NCI-H187 treated with DMSO at 0.1 percent for 48 hours (cell line): ENCODE results near the gene WDR82.
A peak's percentile ranks its signal among the peaks of the same experiment; 100 is the strongest.

Experiments used
- DNase-seq: peaks from one replicate; lab custom pipeline; 2025; lab: John Stamatoyannopoulos, UW

The WDR82 gene

DNA sequence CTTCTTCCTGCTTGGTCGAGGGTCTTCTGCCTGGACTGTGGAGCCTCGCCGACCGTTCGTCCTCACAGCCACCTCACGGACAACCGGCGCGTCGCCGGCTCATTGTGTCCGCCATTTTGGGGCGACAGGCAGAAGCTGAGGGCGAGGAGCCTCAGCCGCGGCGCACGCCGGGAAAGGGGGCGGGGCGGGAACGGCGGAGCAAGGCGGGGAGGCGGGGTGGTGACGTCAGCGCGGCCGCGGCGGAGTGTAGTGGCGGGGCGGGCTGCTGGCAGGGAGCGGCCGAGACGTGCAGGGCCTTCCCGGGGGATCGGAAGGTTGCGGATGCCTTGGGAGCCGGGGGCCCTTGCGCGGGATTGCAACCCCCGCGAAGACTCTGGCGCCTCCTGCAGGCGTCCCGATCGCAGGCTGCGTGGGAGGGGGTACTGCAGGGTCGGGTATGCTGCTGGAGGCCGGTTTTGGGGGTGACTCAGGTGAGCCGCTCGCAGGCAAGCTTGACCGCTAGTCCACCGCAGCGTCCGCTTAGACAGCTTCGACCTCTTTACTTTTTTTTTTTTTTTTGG is at the start of gene WDR82:
Gene WDR82 (minus strand): TSS at position 140 of the 560 bp plus-strand sequence. CDS start 288 bp downstream, outside the sequence.
- peak; percentile 45 for DNase-seq

GRCh38 chr3:52327486-52328290 is 49.2 kb upstream of the WDR82 start:
- DNase-seq, result no peak

- no peak for DNase-seq
Measured at GRCh38 chr3:52326976-52327375, 48.5 kb upstream of the WDR82 start.

- DNase-seq, result no peak
Measured at GRCh38 chr3:52325686-52326085, 47.2 kb upstream of the WDR82 start.

DNA sequence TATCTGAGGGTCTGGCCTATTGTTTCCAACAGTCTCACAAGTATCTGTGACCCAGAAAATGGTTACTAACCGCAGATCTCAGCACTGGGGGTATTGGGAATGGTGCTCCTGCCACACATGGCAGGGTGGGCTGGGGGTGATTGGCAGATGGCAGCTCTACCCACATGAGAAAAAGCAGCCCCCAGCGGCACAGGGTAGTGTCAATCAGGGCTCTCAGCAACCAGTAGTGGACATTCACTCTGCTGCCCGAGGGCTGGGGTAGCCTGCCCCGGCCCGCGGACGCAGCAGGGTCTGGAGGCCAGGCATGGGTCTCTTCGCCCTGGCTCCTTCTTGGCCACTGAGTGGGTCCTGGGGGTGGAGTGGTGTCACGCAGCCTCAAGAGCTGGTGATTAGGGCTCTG is 46.2 kb upstream of the WDR82 start:
- no peak for DNase-seq

DNA sequence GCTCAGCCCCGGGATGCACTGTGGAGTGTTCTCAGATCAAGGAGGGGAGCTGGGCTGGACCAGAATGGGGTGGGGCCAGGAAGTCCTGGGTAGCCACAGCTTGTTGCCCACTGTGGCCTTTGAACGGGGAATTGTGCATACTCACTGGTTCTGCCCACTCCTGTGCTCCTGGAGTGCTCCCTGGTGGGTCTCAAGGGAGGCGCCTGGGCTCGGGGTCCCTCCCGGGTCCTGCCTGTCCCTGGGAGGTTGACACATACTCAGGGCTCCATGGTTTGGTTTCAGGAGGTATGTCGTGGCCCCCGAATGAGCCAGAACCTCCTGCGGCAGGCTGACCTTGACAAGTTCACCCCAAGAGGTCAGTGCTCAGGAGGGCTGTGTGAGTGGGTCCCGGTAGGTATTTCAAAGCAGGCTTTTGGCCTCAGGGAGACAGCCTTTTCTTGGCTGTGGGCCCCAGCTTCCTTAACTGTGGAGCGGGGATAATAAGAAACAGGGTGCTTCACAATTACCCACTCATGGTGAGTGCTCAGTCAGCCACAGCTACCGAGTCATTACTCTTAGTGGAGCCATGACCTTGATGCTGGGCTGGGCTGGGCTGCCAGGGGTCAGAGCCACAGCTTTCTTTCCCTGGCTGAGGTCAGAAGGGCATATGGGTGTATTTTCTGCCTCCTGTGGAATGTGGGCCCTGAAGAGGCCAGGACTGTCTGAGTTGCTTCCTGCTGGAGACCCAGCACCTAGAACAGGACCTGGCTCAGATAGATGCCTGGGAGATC is 45.3 kb upstream of the WDR82 start:
- no peak for DNase-seq

DNA sequence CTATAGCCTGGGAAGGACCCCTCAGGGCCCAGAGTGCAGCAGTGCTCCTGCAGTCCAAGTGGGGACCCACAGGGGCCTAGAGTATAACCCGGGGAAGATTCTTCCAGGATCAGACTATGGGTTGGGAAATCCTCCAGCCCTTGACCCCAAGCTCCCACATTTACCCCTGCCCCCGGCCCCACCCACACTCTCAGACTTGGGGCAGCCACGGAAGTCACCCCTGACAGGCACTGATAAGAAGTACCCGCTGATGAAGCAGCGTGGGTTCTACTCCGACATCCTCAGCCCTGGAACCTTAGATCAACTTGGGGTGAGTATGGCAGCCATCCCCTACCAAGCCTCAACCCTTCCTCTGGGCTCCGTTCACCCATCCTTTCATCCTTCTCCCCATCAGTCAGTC is 44.0 kb upstream of the WDR82 start:
- DNase-seq, result no peak

- no peak for DNase-seq
Measured at GRCh38 chr3:52321481-52321880, 43.0 kb upstream of the WDR82 start.

DNA sequence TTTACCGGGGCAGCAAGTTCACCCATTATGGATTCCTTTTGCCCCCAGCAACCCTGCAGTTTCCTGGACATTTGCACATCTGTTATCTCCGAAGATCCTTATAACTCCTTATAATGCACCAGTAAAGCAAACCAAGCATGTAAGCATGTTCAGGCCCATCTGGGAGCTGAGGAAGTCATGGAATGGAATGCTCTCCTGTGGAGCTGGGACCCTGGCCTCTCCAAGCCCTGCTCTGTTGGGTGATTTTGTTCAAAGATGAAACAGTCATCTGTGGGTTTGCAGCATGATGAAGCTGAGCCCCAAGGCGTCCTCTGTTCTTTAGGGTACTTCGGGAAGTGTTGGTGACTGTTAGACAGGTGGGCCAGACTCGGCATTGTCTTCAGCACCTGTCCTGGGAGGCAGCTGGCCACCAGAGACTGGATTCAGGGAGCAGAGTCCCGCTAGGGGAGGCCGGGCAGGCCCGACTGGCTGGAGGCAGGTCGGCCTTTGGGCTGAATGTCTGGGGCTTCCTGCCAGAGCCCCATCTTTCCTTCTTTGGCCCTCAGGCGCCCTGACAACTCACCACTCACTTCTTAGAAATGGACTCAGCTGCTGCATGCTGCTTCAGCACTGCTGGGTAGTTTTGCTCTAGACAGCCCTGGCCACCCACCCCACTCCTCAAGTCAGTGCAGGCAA is 41.6 kb upstream of the WDR82 start:
- DNase-seq, result no peak

DNA sequence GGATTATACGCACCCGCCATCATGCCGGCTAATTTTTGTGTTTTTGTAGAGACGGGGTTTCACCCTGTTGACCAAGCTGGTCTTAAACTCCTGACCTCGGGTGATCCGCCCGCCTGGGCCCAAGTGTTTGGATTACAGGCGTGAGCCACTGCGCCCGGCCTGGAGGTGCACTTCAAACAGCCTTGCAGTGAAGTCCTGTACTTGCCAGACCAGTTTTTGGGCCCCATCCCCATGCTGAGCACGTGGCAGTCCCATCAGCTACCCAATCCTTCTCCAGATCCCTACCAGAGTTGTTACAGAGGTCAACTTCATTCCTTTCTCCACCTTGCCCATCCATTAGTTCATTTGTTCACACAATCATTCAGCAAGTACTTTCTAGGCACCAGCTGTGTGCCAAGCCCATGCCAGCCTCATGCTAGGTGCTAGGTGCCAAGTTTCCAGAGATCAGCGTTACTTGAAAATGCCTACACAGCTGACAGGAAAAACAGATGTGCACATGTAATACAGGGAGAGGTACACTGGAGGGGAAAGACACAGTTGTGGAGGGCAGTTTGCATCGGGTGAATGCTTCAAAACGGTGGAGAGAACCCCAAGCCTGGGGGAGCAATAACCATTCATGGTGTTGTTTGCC is 39.9 kb upstream of the WDR82 start:
- no peak for DNase-seq

GRCh38 chr3:52317208-52318000 is 39.0 kb upstream of the WDR82 start:
- no peak for DNase-seq

- no peak for DNase-seq
Measured at GRCh38 chr3:52315977-52316764, 37.7 kb upstream of the WDR82 start, which contains the start of gene DNAH1. DNAH1 (plus strand) TSS chr3:52316319; CDS start chr3:52322443, 6,124 bp downstream.

DNA sequence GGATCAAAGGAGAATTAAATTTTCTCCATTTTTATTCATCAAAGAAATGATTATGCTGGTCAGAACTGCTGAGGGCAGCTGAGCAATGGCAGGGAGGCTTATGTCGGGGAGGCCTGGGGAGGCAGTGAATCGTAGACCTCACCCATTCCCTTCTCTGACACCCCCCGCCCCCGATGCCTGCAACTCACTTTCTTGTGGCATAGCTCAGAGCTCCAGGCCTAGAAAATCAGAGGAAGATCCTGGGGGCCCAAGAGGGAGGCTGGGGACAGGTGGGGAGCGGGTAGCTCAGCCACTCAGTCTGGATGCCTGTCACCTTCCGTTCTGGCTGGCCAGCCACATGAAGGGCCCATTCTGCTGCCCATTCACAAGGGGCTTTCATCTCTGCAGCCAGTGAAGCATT is 36.6 kb upstream of the WDR82 start:
- DNase-seq, result no peak

DNA sequence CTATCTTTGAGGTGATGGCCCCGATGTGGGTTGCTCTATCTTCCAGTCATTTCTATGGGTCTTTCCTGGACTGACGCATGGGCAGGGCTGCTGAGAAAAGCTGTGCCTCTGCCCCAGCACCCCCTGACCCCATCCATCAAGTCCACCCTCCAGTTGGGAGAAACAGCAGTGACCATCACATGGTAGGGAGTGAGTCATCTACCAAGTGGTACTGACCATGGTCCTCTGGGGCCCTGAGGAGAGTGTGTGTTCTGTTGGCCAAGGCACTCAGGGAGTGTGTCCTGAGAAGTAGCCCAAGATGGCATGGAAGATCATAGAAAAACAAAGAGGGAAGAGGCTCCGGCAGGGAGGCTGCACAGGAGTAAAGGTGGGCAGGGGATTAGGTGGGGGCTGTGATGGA is 36.0 kb upstream of the WDR82 start:
- DNase-seq, result no peak

DNA sequence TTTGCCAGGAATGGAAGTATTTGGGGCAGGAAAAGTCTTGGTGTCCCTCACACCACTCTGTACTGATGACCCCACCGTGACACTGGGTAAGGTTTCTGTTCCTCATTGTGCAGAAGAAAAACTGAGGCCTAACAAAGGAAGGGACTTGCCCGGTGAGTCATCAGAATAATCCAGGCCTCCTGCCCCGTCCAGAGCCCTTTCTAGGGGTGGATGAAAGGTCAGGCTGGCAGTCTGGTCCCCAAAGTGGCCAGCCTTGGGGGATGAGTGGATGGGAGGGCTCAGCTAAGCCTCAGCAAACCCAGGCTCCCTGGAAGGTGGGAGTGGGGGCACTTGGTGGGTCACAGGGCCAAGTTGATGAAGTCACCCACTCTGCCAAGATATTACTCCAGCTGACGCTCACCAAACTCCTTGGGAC is 35.3 kb upstream of the WDR82 start:
- no peak for DNase-seq

GRCh38 chr3:52313188-52313773 is 34.8 kb upstream of the WDR82 start:
- DNase-seq, result no peak

DNA sequence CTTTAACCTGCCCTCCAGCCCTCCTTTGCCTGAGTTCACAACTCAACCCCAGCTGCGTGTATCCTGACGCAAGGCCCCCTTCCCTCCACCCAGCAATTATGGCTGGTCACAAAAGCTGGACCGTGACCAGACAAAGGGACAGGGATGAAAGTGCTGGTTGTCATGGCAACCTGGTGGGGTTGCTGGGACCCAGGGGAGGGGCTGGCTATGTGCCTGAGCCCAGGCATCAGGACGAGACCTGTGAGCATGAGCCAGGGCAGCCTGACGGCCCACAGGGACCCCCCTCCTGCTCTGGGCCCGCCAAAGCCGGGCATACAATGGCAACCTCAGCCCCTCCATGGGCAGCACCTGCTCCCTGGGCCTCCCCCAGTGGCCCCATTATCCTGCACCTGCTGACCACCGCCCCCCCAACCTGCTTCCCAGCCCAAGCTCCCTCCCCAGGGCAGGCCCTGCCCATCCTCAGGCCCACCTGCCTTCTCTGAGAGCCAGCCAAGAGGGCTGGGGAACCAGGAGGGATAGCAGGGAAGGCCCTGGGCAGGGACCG is 33.2 kb upstream of the WDR82 start:
- no peak for DNase-seq

GRCh38 chr3:52310861-52311575 is 32.6 kb upstream of the WDR82 start:
- no peak for DNase-seq

DNA sequence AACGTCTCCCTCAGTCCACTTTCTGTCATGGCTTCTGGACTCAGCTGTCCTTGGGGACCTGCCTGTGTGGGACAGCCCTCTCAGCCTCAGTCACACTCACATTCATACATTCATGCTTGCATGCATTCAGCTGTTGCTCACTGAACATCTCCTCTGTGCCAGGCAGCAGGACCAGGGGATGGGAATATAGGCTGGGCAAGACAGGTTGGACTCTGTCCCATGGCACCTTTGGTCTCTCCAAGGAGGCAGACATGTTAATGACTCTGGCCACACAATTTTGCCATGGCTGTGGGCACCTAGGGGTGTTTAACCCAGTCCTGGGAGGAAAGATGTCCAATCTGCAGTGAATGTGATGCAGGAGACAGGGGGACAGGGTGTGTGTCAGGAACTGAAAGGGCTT is 29.9 kb upstream of the WDR82 start:
- no peak for DNase-seq
